ENCODE measurements around the gene EIF3I. TPM values are rescaled to one million over a fixed set of nuclear protein-coding genes. Genes with fewer than 3 reads are reported as not detected.

The EIF3I gene
- total and polyA plus RNA-seq, 5 donors from 2014 or later = 123 to 216 (median 192) TPM

DNA sequence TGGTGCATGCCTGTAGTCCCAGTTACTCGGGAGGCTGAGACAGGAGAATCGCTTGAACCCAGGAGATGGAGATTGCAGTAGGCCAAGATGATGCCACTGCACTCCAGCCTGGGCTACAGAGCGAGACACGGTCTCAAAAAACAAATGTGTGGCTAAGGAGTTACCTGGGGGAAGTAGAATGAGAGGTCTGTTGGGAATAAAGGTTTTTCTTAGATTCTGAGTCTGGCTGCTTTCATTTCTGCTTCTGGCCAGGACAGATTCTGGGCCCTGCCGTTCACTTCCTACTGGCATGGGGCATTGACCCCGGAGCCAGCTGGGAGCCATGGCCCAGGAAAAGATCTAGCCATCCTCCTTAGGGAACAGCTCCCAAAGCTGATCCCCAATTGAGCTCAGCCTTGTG lies 13.7 kb upstream of the EIF3I start:
- no peaks in the 10 kb centered on the region for H3K27me3 Mint-ChIP-seq
- H3K4me3 Mint-ChIP-seq = peak overlapping the region in 2 of 4 donors; percentile 21 to 47
- no peaks in the 10 kb centered on the region for H3K27me3 ChIP-seq (ENCODE audit: control insufficient read depth, insufficient read depth, low read length)
- ATAC-seq (ENCODE audit: low read depth in 2 of 2) (no peak), DNase-seq (no peak)
- no peaks in the 10 kb centered on the region for H3K36me3 ChIP-seq (ENCODE audit: control insufficient read depth, insufficient read depth, low read length)
- no peaks in the 10 kb centered on the region for H3K9me3 ChIP-seq (ENCODE audit: control insufficient read depth in 2 of 2, low read length in 2 of 2)
- H3K27ac ChIP-seq (ENCODE audit: insufficient read depth, low read length, poor library complexity, severe bottlenecking) = no peak overlapping the region
- H3K4me3 ChIP-seq (ENCODE audit: low read depth, low read length) = no peak overlapping the region
- H3K36me3 Mint-ChIP-seq = no peaks in the 10 kb centered on the region
- peaks cover 18% of the 10 kb centered on the region for H3K4me1 ChIP-seq (ENCODE audit: control insufficient read depth, insufficient read depth, low read length, poor library complexity, severe bottlenecking)
- H3K9me3 Mint-ChIP-seq = no peaks in the 10 kb centered on the region
- H3K27ac Mint-ChIP-seq = no peak overlapping the region
- H3K4me1 Mint-ChIP-seq = peaks cover 0 to 24% (median 7%) of the 10 kb centered on the region in 4 donors

DNA sequence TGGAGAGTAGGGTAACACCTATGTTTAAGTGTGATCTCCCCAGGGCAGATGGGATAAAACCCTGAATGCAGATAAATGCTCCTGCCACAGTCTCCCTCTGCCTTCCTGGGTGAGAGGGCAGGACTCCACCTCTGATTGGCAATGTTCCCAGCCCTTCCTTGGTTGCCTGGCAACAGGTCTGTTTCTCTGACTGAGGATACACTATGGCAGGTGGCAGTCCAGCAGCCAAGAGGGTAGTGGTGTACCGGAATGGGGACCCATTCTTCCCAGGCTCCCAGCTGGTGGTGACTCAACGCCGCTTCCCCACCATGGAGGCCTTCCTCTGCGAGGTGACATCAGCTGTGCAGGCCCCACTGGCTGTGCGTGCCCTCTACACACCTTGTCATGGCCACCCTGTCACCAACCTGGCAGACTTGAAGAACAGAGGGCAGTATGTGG lies 13.3 kb upstream of the EIF3I start, which contains the start of gene DCDC2B:
DCDC2B (plus strand) TSS at position 199 of the 438 bp plus-strand sequence; CDS start at position 204, 5 bp downstream.
- H3K27me3 ChIP-seq (ENCODE audit: control insufficient read depth, insufficient read depth, low read length) = no peaks in the 10 kb centered on the region
- ATAC-seq (ENCODE audit: low read depth in 2 of 2) (no peak), DNase-seq (no peak)
- no peak within 1 kb of the TSS for H3K27ac ChIP-seq (ENCODE audit: insufficient read depth, low read length, poor library complexity, severe bottlenecking)
- no peak within 1 kb of the TSS for H3K27ac Mint-ChIP-seq
- H3K4me1 Mint-ChIP-seq = peaks cover 0 to 22% (median 7%) of the 10 kb centered on the region in 4 donors
- peak within 1 kb of the TSS in 3 of 4 donors; percentile 21 to 63 (median 63) for H3K4me3 Mint-ChIP-seq
- no peaks in the 10 kb centered on the region for H3K36me3 Mint-ChIP-seq
- H3K27me3 Mint-ChIP-seq = no peaks in the 10 kb centered on the region
- H3K4me1 ChIP-seq (ENCODE audit: control insufficient read depth, insufficient read depth, low read length, poor library complexity, severe bottlenecking) = peaks cover 18% of the 10 kb centered on the region
- H3K9me3 Mint-ChIP-seq = no peaks in the 10 kb centered on the region
- H3K36me3 ChIP-seq (ENCODE audit: control insufficient read depth, insufficient read depth, low read length) = no peaks in the 10 kb centered on the region
- no peak within 1 kb of the TSS for H3K4me3 ChIP-seq (ENCODE audit: low read depth, low read length)
- no peaks in the 10 kb centered on the region for H3K9me3 ChIP-seq (ENCODE audit: control insufficient read depth in 2 of 2, low read length in 2 of 2)

- Mint-ChIP-seq H3K4me3 (peak overlapping the region in 2 of 4 donors; percentile 21 to 82), H3K4me1 (peaks cover 5 to 33% (median 13%) of the 10 kb centered on the region in 4 donors), H3K9me3 (no peaks in the 10 kb centered on the region), H3K36me3 (peaks cover 14% of the 10 kb centered on the region), H3K27me3 (no peaks in the 10 kb centered on the region), H3K27ac (peak overlapping the region in 2 of 3 donors; percentile 43 to 73)
- H3K27me3 ChIP-seq (ENCODE audit: control insufficient read depth, insufficient read depth, low read length) = no peaks in the 10 kb centered on the region
- peaks cover 18% of the 10 kb centered on the region for H3K4me1 ChIP-seq (ENCODE audit: control insufficient read depth, insufficient read depth, low read length, poor library complexity, severe bottlenecking)
- no peaks in the 10 kb centered on the region for H3K9me3 ChIP-seq (ENCODE audit: control insufficient read depth in 2 of 2, low read length in 2 of 2)
- H3K4me3 ChIP-seq (ENCODE audit: low read depth, low read length) = no peak overlapping the region
- ATAC-seq (ENCODE audit: low read depth in 2 of 2) (peak; percentile 75 to 79), DNase-seq (peak; percentile 32 to 67 (median 53))
- peaks cover 20% of the 10 kb centered on the region for H3K36me3 ChIP-seq (ENCODE audit: control insufficient read depth, insufficient read depth, low read length)
- no peak overlapping the region for H3K27ac ChIP-seq (ENCODE audit: insufficient read depth, low read length, poor library complexity, severe bottlenecking)
Observed at GRCh38 chr1:32215629-32216480, 6.4 kb upstream of the EIF3I start.

DNA sequence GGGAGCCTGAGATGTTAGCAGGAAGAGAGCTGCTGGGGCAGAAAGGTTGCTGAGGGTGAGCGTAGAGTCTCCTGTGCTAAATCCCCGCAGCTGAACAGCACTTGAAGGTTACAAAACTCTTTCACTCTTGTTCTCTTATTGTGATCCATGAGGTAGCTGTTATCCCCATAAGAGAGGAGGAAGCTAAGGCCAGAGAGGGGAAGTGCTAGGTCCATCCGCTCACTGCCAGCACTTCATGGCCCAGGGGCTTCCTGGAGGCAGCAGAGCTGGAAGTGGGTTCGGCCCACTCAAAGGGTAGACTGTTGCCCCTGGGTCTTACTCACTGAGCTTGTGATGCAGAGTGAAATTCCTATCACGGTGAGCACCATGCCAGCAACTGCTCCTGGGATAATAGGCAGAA lies 5.6 kb upstream of the EIF3I start:
- Mint-ChIP-seq H3K27me3 (no peaks in the 10 kb centered on the region), H3K9me3 (no peaks in the 10 kb centered on the region)
- no peak for ATAC-seq (ENCODE audit: low read depth in 2 of 2)

DNA sequence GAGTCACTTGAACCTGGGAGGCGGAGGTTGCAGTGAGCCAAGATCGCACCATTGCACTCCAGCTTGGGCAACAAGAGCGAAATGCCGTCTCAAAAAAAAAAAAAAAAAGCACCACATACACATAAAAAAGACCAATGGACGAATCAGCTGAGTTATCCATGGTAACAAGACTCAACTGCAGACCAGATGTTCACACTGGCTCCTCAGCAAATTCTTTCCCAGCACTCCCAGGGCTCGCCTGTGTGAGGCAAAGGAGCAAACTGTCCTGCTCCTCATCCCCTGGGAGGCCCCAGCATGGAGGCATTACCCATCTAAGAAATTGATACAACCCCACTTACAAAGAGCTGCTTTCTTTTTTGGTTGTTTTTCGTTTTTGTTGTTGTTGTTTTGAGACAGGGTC lies 3.2 kb upstream of the EIF3I start:
- no peak overlapping the region for H3K27ac Mint-ChIP-seq
- H3K4me3 Mint-ChIP-seq = peak overlapping the region in 2 of 4 donors; percentile 46 to 100
- Histone ChIP-seq H3K4me3 (ENCODE audit: low read depth, low read length) (no peak overlapping the region), H3K4me1 (ENCODE audit: control insufficient read depth, insufficient read depth, low read length, poor library complexity, severe bottlenecking) (peaks cover 44% of the 10 kb centered on the region), H3K9me3 (ENCODE audit: control insufficient read depth in 2 of 2, low read length in 2 of 2) (no peaks in the 10 kb centered on the region), H3K27me3 (ENCODE audit: control insufficient read depth, insufficient read depth, low read length) (no peaks in the 10 kb centered on the region), H3K27ac (ENCODE audit: insufficient read depth, low read length, poor library complexity, severe bottlenecking) (no peak overlapping the region), H3K36me3 (ENCODE audit: control insufficient read depth, insufficient read depth, low read length) (peaks cover 22% of the 10 kb centered on the region)
- peaks cover 11 to 63% (median 31%) of the 10 kb centered on the region in 4 donors for H3K4me1 Mint-ChIP-seq
- DNase-seq (no peak), ATAC-seq (ENCODE audit: low read depth in 2 of 2) (no peak)
- no peaks in the 10 kb centered on the region for H3K9me3 Mint-ChIP-seq
- H3K36me3 Mint-ChIP-seq = peaks cover 16% of the 10 kb centered on the region
- H3K27me3 Mint-ChIP-seq = no peaks in the 10 kb centered on the region

More for the DNA sequence above, 5.6 kb upstream of the EIF3I start:
- H3K27ac ChIP-seq (ENCODE audit: insufficient read depth, low read length, poor library complexity, severe bottlenecking) = no peak overlapping the region
- no peaks in the 10 kb centered on the region for H3K9me3 ChIP-seq (ENCODE audit: control insufficient read depth in 2 of 2, low read length in 2 of 2)
- no peaks in the 10 kb centered on the region for H3K27me3 ChIP-seq (ENCODE audit: control insufficient read depth, insufficient read depth, low read length)
- no peak overlapping the region for H3K4me3 ChIP-seq (ENCODE audit: low read depth, low read length)
- Mint-ChIP-seq H3K36me3 (peaks cover 14% of the 10 kb centered on the region), H3K4me3 (no peak overlapping the region), H3K27ac (no peak overlapping the region), H3K4me1 (peaks cover 5 to 40% (median 19%) of the 10 kb centered on the region in 4 donors)
- peaks cover 25% of the 10 kb centered on the region for H3K4me1 ChIP-seq (ENCODE audit: control insufficient read depth, insufficient read depth, low read length, poor library complexity, severe bottlenecking)
- H3K36me3 ChIP-seq (ENCODE audit: control insufficient read depth, insufficient read depth, low read length) = peaks cover 20% of the 10 kb centered on the region
- no peak for DNase-seq

- Mint-ChIP-seq H3K4me3 (peak overlapping the region; percentile 97 to 100 (median 98)), H3K36me3 (peaks cover 26% of the 10 kb centered on the region), H3K9me3 (no peaks in the 10 kb centered on the region), H3K27ac (peak overlapping the region in 2 of 3 donors; percentile 99), H3K27me3 (no peaks in the 10 kb centered on the region), H3K4me1 (peaks cover 6 to 67% (median 30%) of the 10 kb centered on the region in 4 donors)
- peaks cover 39% of the 10 kb centered on the region for H3K4me1 ChIP-seq (ENCODE audit: control insufficient read depth, insufficient read depth, low read length, poor library complexity, severe bottlenecking)
- H3K9me3 ChIP-seq (ENCODE audit: control insufficient read depth in 2 of 2, low read length in 2 of 2) = no peaks in the 10 kb centered on the region
- peak overlapping the region; percentile 96 for H3K27ac ChIP-seq (ENCODE audit: insufficient read depth, low read length, poor library complexity, severe bottlenecking)
- no peaks in the 10 kb centered on the region for H3K27me3 ChIP-seq (ENCODE audit: control insufficient read depth, insufficient read depth, low read length)
- H3K36me3 ChIP-seq (ENCODE audit: control insufficient read depth, insufficient read depth, low read length) = peaks cover 26% of the 10 kb centered on the region
- no peak for ATAC-seq (ENCODE audit: low read depth in 2 of 2)
- DNase-seq = no peak
- peak overlapping the region; percentile 72 for H3K4me3 ChIP-seq (ENCODE audit: low read depth, low read length)
Observed at GRCh38 chr1:32220746-32221580, 1.2 kb upstream of the EIF3I start.

DNA sequence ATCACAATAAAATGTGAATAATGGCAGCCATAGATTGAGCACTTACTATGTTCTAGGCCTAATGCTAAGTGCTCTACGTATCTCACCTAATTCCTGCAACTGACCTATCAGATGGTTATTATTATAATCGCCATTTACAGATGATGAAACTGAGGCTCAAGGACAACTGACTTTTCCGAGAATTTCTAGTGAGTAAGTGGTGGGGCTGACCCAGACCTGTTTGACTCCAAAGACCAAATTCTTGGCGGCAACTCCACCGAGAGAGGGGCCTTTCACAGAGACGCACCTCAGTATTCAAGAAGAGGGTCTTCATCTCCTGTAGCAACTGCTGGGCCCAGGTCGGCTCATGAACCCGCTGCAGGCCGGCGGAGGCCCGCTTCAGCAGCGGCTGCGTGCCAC lies 627 bp upstream of the EIF3I start:
- peak overlapping the region; percentile 97 to 100 (median 98) for H3K4me3 Mint-ChIP-seq
- Histone ChIP-seq H3K4me1 (ENCODE audit: control insufficient read depth, insufficient read depth, low read length, poor library complexity, severe bottlenecking) (peaks cover 33% of the 10 kb centered on the region), H3K27ac (ENCODE audit: insufficient read depth, low read length, poor library complexity, severe bottlenecking) (peak overlapping the region; percentile 96), H3K9me3 (ENCODE audit: control insufficient read depth in 2 of 2, low read length in 2 of 2) (no peaks in the 10 kb centered on the region), H3K27me3 (ENCODE audit: control insufficient read depth, insufficient read depth, low read length) (no peaks in the 10 kb centered on the region), H3K36me3 (ENCODE audit: control insufficient read depth, insufficient read depth, low read length) (peaks cover 28% of the 10 kb centered on the region), H3K4me3 (ENCODE audit: low read depth, low read length) (peak overlapping the region; percentile 72)
- no peak for DNase-seq
- peaks cover 6 to 64% (median 27%) of the 10 kb centered on the region in 4 donors for H3K4me1 Mint-ChIP-seq
- no peaks in the 10 kb centered on the region for H3K9me3 Mint-ChIP-seq
- no peaks in the 10 kb centered on the region for H3K27me3 Mint-ChIP-seq
- H3K27ac Mint-ChIP-seq = peak overlapping the region in 2 of 3 donors; percentile 99
- H3K36me3 Mint-ChIP-seq = peaks cover 22% of the 10 kb centered on the region
- ATAC-seq (ENCODE audit: low read depth in 2 of 2) = no peak
